ENCODE data around the gene SEPHS1.
A peak's percentile ranks its signal among the peaks of the same experiment; 100 is the strongest.
"Not testable (repeated sequence)": the region's sequence is repeated elsewhere in the genome, so short reads cannot be mapped to it uniquely, and the experiment has no call there.

The SEPHS1 gene, protein sequence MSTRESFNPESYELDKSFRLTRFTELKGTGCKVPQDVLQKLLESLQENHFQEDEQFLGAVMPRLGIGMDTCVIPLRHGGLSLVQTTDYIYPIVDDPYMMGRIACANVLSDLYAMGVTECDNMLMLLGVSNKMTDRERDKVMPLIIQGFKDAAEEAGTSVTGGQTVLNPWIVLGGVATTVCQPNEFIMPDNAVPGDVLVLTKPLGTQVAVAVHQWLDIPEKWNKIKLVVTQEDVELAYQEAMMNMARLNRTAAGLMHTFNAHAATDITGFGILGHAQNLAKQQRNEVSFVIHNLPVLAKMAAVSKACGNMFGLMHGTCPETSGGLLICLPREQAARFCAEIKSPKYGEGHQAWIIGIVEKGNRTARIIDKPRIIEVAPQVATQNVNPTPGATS

DNA sequence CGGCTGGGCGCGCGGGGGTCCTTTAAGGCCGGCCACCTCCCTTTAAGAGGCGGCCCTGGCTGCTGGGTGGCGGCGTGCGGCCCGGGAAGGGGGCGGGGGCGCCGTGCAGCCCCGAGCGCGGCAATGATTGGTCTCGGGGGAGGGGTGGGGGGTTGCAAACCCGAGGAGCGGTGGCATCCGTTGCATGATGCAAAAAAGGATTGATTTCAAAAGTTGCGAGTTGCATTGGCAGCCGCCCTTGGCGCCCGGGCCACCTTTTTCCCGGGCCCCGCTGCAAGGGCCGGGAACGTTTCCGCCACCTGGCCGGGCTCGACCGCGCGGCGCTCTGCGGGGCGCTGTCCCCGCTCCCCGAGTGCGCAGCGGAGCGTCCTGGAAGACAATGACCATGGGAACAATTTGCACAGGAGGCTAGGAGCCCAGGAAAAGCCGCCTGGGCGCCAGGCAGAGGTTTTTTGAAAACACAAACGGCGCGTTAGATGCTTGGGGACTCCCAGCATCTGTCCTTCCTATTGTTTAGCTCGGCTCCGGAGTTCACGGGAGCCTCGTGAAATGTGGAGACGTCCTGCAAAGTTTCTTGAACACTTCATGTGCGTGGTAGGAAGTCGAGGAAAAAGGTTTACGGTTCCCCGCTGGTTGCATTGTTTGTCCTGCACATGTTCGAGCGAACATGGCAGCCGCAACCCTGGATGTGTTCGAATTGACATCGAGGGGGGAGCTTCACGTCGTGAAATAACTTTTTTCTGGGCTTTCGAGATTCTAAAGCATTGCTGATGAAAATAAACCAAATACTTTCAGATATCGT, at the start of gene SEPHS1:
Gene SEPHS1, minus strand, starts transcription at position 78 of the 802 bp plus-strand sequence. CDS start 3,343 bp downstream, outside the sequence.
- no peak within 1 kb of the TSS for H2AFZ ChIP-seq (ENCODE audit: low read depth, low read length)
- peaks cover 11% of the 10 kb centered on the region for H3K36me3 ChIP-seq (ENCODE audit: insufficient read depth, low read length)
- H3K27me3 ChIP-seq (ENCODE audit: insufficient read depth, low read length): no peaks in the 10 kb centered on the region
- peaks cover 29% of the 10 kb centered on the region for H3K4me1 ChIP-seq (ENCODE audit: insufficient read depth, low read length)
- peak within 1 kb of the TSS; percentile 65 for H3K4me3 ChIP-seq (ENCODE audit: low read length)
- no peaks in the 10 kb centered on the region for H3K9me3 ChIP-seq (ENCODE audit: low read length)

DNA sequence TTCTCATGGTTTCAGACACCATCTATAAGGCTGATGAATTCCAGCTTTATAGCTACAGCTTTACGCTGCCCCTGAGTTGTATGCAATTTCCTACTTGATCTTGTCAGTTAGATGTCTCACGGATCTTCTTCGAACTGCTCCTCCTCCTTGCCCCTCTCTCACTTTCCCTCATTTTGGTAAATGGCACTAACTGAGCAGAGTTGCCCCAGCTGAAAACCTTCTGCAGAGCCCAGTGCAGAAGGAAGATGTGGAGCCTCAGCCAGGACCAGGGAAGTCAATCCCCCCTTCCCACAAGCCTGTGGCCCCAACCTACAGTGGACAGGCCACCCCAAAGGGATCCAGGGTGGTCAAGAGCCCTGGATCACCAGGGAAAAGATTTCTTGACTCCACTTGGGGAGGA, 49.0 kb upstream of the SEPHS1 start:
- H2AFZ ChIP-seq (ENCODE audit: low read depth, low read length): no peak overlapping the region
- no peaks in the 10 kb centered on the region for H3K36me3 ChIP-seq (ENCODE audit: insufficient read depth, low read length)
- H3K4me1 ChIP-seq (ENCODE audit: insufficient read depth, low read length): no peaks in the 10 kb centered on the region
- no peaks in the 10 kb centered on the region for H3K9me3 ChIP-seq (ENCODE audit: low read length)
- H3K4me3 ChIP-seq (ENCODE audit: low read length): no peak overlapping the region
- H3K27me3 ChIP-seq (ENCODE audit: insufficient read depth, low read length): no peaks in the 10 kb centered on the region

DNA sequence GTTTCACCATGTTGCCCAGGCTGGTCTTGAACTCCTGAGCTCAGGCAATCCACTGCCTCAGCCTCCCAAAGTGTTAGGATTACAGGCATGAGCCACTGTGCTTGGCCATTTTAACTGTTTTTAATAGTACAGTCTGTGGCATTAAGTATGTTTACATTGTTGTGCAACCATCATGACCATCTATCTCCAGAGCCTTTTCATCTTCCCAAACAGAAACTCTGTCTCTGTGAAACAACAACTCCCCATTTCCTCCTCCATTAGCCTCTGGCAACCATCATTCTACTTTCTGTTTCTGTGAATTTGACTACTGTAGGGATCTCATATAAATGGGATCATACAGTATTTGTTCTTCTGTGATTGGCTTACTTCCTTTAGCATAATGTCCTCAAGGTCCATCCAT, 48.3 kb upstream of the SEPHS1 start:
- no peaks in the 10 kb centered on the region for H3K27me3 ChIP-seq (ENCODE audit: insufficient read depth, low read length)
- no peaks in the 10 kb centered on the region for H3K4me1 ChIP-seq (ENCODE audit: insufficient read depth, low read length)
- H2AFZ ChIP-seq (ENCODE audit: low read depth, low read length): no peak overlapping the region
- H3K4me3 ChIP-seq (ENCODE audit: low read length): no peak overlapping the region
- H3K9me3 ChIP-seq (ENCODE audit: low read length): no peaks in the 10 kb centered on the region
- no peaks in the 10 kb centered on the region for H3K36me3 ChIP-seq (ENCODE audit: insufficient read depth, low read length)

DNA sequence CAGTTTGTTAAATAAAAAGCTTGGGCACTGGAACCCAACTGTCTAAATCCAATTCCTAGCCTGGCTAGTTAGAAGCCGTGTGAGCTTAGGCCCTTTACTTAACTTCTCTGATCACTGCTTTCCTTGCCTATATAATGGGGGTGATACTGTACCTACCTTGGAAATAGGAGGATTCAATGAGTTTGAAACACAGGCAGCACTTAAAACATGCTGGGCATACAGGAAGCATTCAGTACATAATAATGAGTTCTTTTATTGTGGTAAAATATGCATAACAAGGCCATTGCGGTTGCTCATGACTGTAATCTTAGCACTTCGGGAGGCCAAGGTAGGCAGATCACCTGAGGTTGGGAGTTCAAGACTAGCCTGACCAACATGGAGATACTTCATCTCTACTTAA, 47.4 kb upstream of the SEPHS1 start:
- Histone ChIP-seq H2AFZ (ENCODE audit: low read depth, low read length) (no peak overlapping the region), H3K4me1 (ENCODE audit: insufficient read depth, low read length) (no peaks in the 10 kb centered on the region), H3K4me3 (ENCODE audit: low read length) (no peak overlapping the region), H3K27me3 (ENCODE audit: insufficient read depth, low read length) (no peaks in the 10 kb centered on the region), H3K9me3 (ENCODE audit: low read length) (no peaks in the 10 kb centered on the region), H3K36me3 (ENCODE audit: insufficient read depth, low read length) (no peaks in the 10 kb centered on the region)

DNA sequence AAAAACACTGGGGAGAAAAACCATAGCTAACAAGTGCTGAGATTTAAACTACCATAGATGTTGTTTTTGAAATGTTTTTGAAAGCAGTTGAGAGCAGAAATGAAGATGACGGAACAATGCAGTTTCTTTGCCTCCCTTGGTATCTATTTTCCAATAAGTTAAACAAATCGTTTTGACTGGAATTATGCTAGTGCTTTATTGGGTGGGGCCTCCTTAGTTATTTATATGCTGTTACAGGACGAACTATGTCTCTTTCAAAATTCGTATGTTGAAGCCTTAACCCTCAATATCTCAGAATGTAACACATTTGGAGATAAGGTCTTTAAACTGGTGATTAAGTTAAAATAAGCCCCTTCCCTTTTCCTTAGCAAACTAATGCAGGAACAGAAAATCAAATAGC, 45.5 kb upstream of the SEPHS1 start:
- no peaks in the 10 kb centered on the region for H3K9me3 ChIP-seq (ENCODE audit: low read length)
- H2AFZ ChIP-seq (ENCODE audit: low read depth, low read length): no peak overlapping the region
- no peak overlapping the region for H3K4me3 ChIP-seq (ENCODE audit: low read length)
- no peaks in the 10 kb centered on the region for H3K27me3 ChIP-seq (ENCODE audit: insufficient read depth, low read length)
- no peaks in the 10 kb centered on the region for H3K36me3 ChIP-seq (ENCODE audit: insufficient read depth, low read length)
- H3K4me1 ChIP-seq (ENCODE audit: insufficient read depth, low read length): no peaks in the 10 kb centered on the region

DNA sequence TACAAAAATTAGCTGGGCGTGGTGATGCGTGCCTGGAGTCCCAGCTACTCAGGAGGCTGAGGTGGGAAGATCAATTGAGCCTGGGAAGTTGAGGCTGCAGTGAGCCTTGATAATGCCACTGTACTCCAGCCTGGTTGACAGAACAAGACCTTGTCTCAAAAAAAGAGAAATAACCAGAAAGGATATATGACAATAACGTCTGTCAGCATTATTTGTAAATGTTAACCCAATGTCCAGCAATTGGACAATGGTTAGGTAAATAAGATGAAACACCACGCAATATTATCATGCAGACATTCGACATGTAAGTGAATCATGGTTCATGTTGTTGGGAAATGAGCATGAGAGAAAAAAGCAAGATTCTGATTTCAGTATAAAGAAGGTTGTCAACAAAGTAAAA, 44.6 kb upstream of the SEPHS1 start:
- Histone ChIP-seq H3K4me1 (ENCODE audit: insufficient read depth, low read length) (no peaks in the 10 kb centered on the region), H3K4me3 (ENCODE audit: low read length) (no peak overlapping the region), H3K9me3 (ENCODE audit: low read length) (no peaks in the 10 kb centered on the region), H3K27me3 (ENCODE audit: insufficient read depth, low read length) (no peaks in the 10 kb centered on the region), H3K36me3 (ENCODE audit: insufficient read depth, low read length) (no peaks in the 10 kb centered on the region), H2AFZ (ENCODE audit: low read depth, low read length) (no peak overlapping the region)

DNA sequence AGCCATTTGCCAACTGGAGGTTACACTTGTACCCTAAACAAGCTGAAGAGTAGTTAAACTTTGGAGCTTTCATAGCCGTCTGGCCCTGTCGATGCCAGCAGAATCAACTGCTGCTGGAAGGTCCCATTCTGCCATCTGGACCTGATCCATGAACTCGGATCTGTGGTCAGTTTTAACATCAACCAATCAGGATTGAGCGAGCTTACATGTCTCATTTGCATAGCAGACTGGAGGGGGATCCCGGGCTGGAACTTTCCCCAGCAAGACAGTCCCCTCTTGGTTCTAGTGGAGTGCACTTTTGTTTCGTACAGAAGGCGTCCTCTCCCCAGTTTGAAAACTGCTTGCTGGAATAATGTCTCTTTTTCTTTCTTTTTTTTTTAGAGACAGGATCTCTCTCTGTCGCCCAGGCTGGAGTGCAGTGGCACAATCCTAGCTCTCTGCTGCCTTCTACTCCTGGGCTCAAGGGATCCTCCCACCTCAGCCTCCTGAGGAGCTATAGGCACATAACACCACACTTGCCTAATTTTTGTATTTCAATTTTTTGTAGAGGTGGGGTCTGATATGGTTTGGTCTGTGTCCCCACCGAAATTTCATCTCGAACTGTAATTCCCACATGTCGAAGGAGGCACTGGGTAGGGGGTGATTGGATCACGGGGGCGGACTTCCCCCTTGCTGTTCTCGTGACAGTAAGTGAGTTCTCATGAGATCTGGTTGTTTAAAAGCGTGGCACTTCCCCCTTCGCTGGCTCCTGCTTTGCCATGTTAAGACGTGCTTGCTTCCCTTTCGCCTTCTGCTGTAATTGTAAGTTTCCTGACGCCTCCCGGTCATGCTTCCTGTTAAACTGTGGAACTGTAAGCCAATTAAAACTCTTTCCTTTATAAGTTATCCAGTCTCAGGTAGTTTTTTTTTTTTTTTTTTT, 42.8 kb upstream of the SEPHS1 start:
- Histone ChIP-seq H3K36me3 (ENCODE audit: insufficient read depth, low read length) (no peaks in the 10 kb centered on the region), H3K9me3 (ENCODE audit: low read length) (no peaks in the 10 kb centered on the region), H3K4me3 (ENCODE audit: low read length) (no peak overlapping the region), H3K27me3 (ENCODE audit: insufficient read depth, low read length) (no peaks in the 10 kb centered on the region), H2AFZ (ENCODE audit: low read depth, low read length) (no peak overlapping the region), H3K4me1 (ENCODE audit: insufficient read depth, low read length) (no peaks in the 10 kb centered on the region)

DNA sequence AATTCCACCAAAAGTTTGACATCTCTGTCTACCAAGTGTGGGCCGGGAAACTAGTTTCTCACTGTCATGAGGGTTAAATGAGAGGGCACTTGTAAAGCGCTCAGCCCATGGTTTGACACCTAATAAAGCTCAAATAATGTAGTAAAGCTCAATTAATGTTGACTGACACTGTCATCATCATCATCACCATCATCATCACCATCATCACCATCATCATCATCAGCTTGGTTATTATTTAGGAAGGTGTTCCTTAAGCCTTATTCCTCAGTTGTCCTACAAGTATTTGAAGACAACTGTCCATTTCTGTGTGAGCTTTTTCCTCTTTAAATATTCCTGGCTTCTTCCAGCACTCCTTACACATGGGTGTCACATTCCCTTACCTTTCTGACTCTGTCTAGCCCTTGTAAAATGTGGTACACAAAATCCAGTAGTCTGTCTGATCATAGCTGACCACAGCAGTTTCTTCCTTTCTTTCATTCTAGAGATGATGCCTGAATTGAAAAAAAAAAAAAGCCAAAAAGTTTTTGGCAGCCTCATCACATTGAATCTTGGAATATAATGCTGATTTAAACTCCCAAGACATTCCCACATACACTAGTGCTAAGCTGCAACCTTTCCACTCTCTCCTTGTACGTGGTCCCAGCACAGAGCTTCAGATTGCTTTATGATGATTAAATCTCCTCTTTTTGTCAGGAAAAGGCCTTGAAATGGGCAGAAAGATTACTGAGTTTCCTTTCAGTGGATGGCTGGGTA, 40.6 kb upstream of the SEPHS1 start:
- H3K9me3 ChIP-seq (ENCODE audit: low read length): no peaks in the 10 kb centered on the region
- H2AFZ ChIP-seq (ENCODE audit: low read depth, low read length): no peak overlapping the region
- no peak overlapping the region for H3K4me3 ChIP-seq (ENCODE audit: low read length)

DNA sequence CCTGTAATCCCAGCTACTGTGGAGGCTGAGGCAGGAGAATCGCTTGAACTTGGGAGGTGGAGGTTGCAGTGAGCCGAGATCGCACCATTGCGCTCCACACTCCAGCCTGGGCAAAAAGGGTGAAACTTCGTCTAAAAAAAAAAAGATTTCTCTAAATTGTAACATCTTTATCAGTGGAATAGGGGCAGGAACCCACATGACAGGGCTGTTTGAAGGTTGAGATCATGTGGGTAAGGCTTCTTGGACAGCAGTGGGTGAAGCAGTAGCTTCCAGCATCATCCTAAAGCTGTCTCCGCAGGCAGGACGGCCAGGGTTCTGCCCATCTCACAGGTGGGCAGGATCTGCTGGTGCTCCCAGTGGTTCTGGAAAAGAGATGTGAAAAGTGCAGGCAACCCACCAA, 37.9 kb upstream of the SEPHS1 start:
- Histone ChIP-seq H3K4me3 (ENCODE audit: low read length) (no peak overlapping the region), H2AFZ (ENCODE audit: low read depth, low read length) (no peak overlapping the region), H3K27me3 (ENCODE audit: insufficient read depth, low read length) (peaks cover 14% of the 10 kb centered on the region), H3K36me3 (ENCODE audit: insufficient read depth, low read length) (no peaks in the 10 kb centered on the region), H3K4me1 (ENCODE audit: insufficient read depth, low read length) (no peaks in the 10 kb centered on the region), H3K9me3 (ENCODE audit: low read length) (no peaks in the 10 kb centered on the region)

More for the DNA sequence above, 40.6 kb upstream of the SEPHS1 start:
- Histone ChIP-seq H3K4me1 (ENCODE audit: insufficient read depth, low read length) (no peaks in the 10 kb centered on the region), H3K27me3 (ENCODE audit: insufficient read depth, low read length) (no peaks in the 10 kb centered on the region), H3K36me3 (ENCODE audit: insufficient read depth, low read length) (no peaks in the 10 kb centered on the region)

DNA sequence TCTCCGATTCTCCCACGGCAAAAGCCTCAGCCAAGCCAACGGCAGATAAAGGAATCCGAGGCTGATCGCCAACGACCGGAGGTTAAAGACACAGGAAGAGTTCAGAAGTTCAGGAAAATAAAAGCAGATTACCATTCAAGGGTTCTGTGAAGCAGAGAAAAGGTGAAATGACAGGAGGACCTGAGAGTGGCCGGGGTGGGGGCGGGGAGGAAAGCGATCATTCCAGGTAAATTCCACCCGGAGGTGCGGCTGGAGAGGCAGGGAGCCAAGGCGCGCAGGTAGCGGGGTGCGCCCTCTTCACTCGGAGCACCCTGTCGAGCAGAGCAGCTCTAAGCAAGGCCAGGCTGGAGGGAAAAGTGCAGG, 35.3 kb upstream of the SEPHS1 start:
- no peak overlapping the region for H3K4me3 ChIP-seq (ENCODE audit: low read length)
- H2AFZ ChIP-seq (ENCODE audit: low read depth, low read length): peak overlapping the region; percentile 48
- H3K36me3 ChIP-seq (ENCODE audit: insufficient read depth, low read length): no peaks in the 10 kb centered on the region
- H3K9me3 ChIP-seq (ENCODE audit: low read length): no peaks in the 10 kb centered on the region
- H3K27me3 ChIP-seq (ENCODE audit: insufficient read depth, low read length): peaks cover 14% of the 10 kb centered on the region
- H3K4me1 ChIP-seq (ENCODE audit: insufficient read depth, low read length): no peaks in the 10 kb centered on the region

DNA sequence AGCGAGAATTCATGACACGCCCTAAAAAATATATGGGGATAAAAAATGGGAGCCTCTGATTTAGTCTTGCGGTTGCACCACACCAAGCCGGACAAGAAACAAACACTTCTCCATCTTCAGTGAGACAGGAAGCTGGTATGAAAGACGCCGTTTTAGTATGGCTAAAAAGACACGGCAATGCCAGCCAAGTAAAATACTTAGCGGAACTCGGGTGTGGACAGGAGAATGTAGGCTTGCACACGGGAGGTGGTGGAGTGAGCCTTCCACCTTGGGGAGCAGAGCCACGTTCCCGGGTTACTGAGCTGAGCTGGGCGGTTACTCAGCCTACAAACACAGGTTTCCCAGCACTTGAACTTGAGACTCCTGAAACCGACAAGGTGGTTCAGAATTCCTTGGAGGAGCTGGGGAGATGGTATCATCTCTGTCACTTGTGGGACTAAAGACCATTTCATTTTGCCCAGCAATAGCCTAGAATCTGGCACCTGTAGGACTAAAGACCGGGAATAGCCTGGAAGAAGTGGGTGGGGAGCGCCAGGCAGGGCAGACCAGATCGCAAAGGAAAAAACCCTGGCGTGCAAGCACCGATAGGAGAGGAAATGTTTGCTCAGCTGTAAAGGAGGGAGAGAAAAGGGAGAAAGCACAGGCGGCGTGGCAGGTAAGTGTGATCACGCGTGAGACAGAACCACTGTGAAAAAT, 34.8 kb upstream of the SEPHS1 start:
- Histone ChIP-seq H3K36me3 (ENCODE audit: insufficient read depth, low read length) (no peaks in the 10 kb centered on the region), H3K4me1 (ENCODE audit: insufficient read depth, low read length) (no peaks in the 10 kb centered on the region), H3K4me3 (ENCODE audit: low read length) (no peak overlapping the region), H2AFZ (ENCODE audit: low read depth, low read length) (peak overlapping the region; percentile 48), H3K27me3 (ENCODE audit: insufficient read depth, low read length) (peaks cover 14% of the 10 kb centered on the region), H3K9me3 (ENCODE audit: low read length) (no peaks in the 10 kb centered on the region)

DNA sequence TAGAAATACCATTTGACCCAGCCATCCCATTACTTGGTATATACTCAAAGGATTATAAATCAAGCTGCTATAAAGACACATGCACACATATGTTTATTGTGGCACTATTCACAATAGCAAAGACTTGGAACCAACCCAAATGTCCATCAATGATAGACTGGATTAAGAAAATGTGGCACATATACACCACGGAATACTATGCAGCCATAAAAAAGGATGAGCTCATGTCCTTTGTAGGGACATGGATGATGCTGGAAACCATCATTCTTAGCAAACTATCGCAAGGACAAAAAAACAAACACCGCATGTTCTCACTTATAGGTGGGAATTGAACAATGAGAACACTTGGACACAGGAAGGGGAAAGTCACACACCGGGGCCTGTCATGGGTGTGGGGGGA, 31.0 kb upstream of the SEPHS1 start:
- not testable (repeated sequence) for H2AFZ ChIP-seq (ENCODE audit: low read depth, low read length); H3K4me1 ChIP-seq (ENCODE audit: insufficient read depth, low read length); H3K36me3 ChIP-seq (ENCODE audit: insufficient read depth, low read length); H3K4me3 ChIP-seq (ENCODE audit: low read length); H3K9me3 ChIP-seq (ENCODE audit: low read length)
- H3K27me3 ChIP-seq (ENCODE audit: insufficient read depth, low read length): peaks cover 14% of the 10 kb centered on the region

Data from neuron (in vitro differentiated cells).